HG02885 (cell line): ENCODE data around the gene PREX1.
A peak's percentile ranks its signal among the peaks of the same experiment; 100 is the strongest.

Experiments used
- ATAC-seq: cut with Tn5 transposase; IDR thresholded peaks from one replicate; pipeline ENCODE4 v1.9.1; 2021; ENCODE audit warnings: mild to moderate bottlenecking; ENCODE audit not compliant: unreplicated experiment, poor library complexity

The PREX1 gene

DNA sequence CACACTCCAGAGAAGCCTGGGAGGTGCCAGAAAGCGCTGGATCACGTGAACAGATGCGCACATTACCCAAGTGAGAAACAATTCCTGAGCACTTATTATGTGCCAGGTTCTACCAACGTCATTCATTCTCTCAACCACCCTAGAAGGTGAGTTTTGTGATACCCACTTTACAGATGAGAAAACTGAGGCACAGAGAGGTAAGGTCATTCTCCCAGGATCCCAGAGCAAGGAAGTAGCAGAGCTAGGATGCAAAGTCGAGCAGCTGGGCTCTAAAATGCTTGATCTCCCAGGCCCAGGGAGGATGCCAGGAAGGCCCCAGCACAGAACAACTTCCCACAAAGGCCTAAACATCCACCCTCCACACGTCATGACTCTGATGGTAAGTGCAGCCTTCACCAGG lies 85.6 kb downstream of the PREX1 start:
- ATAC-seq, result no peak

DNA sequence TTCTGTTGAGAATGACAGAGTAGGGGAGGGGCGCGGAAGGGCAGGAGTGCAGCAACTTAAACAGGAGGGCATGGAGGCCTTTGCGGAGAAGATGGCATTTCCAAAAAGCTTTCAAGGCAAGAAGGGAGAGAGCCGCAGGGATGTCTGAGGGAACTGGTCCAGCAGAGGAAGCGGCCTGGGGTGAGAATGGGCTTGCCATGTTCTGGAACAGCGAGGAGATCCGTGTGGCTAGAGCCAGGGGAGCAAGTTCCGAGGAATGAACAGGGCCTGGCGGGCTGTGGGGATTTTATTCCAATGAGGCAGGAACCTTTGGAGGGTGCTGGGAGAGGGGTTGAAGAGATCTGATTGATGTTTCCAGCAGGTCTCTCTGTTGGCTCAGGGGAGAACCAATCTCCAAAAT lies 86.1 kb downstream of the PREX1 start:
- ATAC-seq, result no peak

DNA sequence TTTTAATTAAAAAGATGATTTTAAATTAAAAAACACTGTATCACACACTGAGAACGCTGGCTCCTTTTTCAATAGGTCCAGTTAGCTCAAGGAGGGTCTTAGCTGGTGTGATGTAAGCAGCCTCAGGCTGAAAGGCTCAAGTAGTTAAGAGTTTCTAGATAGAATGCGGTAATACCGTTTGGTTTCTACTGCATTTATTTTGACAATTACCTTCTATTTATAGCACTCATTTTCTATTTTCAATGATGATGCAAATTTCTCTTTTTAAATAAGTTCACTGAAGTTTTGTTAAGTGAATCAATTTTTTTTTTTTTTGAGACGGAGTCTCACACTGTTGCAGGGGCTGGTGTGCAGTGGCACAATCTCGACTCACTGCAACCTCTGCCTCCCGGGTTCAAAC lies 87.1 kb downstream of the PREX1 start:
- ATAC-seq, result peak; percentile 55

DNA sequence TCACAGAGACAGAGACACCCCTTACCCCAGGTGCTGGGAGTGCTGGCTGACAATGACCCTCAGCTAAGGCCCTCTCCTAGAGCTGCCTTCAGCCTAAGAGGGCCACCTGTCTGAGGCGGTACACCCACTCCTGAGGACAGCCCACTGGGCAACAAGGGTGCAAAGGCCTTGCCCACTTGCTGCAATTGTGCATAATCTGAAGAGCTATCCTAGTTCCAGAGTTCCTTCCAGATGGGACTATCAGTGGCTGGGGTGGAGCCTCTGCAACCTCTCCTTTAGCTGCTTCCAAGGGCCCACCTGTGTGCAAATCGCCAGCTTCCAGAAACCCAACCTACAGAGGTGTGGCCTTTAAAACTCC lies 87.5 kb downstream of the PREX1 start:
- peak; percentile 18 for ATAC-seq

DNA sequence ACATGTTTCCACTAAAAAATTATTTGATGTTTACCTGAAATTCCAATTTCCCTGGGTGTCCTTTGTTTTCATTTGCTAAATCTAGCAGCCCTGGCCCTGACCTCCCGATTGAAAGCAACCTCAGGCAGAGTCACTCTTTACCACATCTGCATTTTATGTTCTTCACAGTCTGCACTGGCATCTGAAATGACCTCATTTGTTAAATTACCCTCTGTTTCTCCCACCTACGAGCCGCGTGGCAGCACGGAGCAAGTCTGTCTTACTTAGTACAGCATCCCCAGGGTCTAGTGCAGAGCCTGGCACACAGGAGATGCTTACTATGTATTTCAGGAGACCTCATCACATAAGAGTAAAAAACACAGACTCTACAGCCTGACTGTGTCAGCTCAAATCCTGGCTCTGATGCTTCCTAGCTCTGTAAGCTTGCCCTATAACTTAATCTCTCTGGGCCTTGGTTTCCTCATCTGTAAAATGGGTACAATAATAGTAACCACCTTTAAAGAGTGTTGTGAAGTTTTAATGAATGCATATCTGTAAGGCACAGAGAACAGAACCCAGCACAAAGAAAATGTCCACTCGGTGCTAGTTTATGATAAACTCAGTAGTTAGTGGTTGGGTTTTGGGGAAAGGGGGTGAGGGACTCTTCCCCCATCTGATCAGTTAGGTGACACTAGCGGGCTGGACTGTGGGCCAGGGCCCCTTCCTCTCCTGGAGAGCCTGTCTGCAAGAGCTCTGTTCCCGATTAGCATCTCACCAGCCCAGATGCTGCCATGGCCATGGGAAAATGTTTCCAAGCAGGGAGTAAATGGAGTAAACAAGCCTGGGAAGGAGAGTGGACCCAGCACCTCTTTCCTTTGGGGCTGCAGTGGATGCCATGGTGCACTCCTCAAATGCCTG lies 88.2 kb downstream of the PREX1 start:
- no peak for ATAC-seq

DNA sequence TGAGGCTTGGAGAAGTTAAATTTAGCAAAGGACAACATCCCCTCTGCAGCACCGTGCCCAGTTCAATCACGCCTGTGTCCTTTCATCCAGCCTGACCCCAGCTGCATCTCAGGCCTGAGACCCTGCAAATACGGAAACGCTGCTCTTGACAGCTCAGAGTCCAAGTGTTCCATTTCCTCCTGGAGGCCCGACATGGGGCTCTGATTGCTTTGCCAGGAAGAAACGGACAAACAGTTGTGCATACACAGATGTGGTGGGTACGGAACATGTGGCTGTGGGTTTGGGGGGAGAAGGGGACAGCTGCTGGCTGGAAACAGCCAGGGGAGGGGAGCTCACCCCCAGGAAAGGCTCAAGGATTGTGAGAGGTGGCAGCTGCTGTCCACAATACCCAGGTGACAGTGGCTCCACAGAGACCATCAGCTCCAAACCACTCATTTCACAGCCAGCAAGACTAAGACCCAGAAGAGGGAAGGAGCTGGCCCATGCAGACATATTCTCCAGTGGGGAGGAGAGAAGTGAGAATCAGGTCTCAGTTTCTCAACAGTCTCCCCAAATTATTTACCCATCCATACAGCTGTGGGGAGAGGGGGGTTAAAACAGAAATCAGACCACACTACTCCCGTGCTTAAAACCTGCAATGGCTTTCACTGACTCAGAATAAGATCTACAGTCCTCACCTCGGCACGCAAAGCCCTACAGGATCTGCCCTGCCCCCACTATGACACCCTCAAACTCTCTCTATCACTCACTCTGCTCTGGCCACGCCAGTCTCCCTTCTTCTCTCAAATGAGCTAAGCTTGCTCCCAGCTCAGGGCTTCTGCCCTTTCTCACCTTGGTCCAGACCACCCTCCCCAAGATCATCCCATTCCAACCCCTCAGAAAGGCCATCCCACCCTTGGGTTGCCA lies 89.1 kb downstream of the PREX1 start:
- peak; percentile 79 for ATAC-seq

DNA sequence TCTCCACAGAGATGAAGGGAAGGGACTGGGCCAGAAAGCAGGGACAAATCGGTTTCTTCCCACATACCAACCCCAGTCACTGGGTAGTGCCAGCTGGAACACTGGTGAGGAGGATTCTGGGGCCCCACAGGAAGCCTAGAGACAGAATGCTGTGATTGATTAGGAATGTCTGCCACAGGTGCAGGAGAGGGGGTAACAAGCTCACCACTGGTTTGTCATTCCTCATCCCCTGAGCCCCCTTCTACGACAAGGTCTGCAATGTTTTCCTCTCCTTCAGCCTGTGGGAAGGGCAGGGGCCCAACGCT lies 89.8 kb downstream of the PREX1 start:
- ATAC-seq, result no peak

DNA sequence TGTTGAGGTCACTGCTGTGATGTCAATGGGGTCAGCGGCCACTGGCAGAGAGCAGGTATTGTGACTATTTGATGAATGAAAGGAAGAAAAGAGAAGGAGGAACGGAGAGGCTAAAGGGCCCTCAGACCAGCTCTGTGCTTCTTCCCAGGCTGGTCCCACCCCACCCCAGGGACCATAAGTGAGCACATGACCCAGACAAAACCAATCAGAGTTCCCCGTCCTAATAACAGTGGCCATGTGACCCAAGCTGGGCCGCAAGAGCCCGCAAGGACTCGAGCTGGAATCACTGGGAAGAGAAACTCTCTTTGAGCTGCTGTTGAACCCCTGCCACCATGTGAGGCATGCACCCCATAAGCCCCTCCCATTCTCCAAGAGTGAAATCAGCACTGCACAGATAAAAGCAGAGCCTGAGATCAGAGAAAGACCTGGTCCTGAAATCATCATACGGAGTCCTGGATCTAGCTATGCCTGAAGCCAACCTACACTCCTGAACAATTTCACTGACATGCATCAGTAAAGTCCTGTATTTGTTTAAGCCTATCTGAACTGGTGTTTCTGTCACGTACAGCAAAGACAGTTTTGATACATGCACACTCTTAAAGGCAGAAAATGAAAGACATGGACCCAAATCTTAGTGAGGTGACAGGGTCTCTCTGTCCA lies 90.2 kb downstream of the PREX1 start:
- no peak for ATAC-seq

DNA sequence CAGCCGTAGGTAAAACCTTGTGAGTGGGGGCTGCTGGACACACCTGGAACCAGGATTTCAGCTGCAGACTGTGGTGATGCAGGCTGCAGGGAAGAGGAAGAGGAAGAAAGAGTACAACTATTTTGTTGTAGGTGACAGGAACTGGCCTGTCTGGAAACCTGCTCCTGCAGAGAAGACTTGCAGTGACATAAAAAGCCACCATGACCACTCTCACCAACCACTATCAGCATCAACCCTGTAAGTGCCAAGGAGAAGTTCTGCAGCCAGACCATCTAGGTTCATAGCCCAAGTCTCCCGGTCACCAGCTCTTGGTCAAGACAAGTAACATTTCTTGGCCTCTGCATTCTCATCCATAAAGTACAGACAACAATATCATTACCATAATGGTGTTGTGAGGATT lies 91.2 kb downstream of the PREX1 start:
- ATAC-seq, result no peak

DNA sequence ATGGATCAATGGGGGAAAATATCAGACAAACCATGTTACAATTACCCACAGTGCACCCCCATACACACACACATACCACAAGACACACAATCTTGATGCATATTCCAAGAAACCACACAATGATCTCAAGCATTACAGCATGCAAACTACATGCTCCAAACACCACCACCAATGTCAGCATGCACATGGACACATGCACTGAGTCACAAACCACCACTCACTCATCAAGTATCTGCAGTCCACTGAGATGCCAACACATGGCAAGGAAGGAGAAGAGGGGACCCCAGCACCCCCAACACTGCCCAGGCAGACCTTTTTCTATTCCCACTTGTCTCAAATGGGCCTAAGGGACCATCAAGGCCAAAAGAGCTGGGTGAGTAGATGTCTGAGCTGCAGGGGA lies 91.6 kb downstream of the PREX1 start:
- ATAC-seq, result no peak

DNA sequence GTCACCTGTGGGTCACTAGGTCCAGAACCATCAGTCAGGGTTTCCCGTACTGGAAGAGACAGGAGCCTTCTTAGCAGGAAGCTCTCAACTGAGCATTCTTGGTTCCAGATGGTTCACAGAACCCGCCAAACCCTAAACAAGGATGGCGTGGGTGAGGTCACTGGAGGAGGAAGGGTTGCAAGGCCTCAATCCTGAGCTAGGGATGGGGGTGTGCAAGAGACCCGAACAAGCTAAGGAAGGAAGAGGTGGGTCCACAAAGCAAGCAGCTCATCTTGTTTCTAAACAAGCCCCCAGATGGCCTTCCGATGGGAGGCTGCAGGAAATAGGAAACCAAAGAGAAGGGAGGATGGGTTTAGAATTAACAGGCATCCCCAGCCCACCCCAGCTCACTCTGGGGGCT lies 92.7 kb downstream of the PREX1 start:
- ATAC-seq, result no peak

DNA sequence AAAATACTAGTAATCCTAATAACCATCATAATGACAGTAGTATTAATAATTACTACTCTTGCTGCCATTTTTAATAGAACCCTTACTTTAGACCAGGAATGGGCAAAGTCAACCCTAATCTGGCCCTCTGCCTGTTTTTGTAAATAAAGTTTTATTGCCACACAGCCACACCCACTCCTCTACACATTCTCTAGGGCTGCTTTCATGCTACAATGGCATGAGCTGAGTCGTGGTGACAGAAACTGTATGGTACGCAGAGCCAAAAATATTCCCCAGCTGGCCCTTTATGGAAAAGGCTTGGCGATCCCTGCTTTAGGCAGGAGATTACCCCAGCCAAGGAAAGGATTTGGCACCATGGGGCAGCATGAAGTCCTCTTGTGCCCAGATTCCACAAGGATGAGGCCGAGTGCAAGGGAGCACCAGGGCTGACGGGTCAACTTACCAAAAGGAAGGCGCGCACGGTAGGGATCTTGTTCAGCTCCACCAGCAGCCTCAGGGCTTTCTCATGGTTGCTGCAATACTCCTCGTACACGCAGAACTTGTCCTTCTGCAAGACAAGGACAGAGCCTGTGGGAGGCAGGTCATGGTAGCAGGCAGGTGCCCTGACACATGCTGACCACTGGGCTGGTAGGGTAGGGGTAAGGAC lies 93.6 kb downstream of the PREX1 start:
- ATAC-seq, result no peak

DNA sequence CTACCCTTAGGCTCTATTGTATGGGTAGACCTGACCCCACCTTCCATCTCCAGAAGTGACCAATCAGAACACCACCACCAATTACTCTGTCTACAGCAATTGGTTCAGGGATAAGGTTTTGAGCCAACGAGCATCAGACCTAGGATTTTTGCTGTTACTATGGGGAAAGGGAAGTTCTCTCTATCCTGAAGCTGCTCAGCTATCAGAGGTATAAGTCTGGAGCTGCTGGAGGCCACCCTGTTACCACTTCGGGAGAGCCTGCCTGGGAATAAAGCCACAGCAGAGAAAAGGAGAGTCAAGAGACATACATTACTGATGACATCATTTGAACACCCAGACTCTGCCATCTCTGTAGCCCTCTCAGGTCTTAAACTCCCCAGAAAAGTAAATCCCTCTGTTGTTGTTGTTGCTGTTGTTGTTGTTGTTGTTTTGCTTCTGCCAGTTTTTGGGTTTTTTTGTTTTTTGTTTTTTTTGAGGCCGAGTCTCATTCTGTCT lies 94.5 kb downstream of the PREX1 start:
- no peak for ATAC-seq

DNA sequence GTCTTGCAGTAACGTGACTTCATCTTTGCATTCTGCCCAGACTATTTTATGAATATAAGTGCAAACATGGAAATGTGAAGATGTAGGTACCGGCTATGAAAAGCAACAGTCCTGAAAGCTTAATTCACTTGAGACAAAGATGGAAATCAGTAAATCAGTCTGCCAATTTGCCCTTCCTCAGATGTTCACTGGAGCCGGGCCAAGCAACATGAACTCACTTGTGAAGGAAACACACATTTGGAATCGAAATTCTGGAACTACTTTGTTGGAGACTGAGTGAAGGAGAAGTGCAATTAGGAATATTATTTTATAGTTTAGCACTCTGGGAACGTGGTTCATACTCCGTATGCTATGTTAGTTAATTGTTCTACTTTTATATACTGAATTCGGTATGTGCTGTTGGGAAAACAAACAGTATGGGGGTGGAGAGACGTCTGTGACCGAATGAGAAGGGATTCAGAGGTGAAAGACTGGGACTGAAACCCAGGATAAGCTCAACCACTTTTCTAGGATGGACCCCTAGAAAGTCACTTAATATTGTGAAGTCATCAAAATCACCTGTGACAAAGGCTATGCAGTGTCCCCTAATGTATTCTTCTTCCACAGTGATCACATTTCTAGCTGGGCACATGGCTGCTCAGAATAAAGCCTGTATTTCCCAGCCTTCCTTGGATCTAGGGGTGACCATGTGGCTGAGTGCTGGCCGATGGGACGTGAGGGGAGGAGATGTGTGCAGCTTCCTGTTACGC lies 95.5 kb downstream of the PREX1 start:
- no peak for ATAC-seq

DNA sequence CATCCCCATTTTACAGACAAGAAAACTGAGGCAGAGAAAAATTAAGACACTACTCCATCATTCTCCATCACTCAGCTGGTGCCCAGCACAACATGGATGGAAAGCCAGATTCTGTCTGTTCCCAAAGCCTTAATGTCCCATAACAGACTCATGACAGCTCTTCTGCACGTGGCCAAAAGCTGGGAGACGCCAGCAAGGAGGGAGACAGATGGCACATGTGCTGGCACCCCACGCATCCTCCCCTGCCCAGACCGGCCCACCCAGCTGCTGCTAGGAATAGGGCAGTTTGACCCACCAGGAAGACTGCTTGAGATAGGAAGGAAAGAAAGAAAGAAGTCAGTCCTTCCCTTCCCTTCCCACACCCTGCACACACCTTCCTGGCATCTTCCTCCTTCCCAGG lies 96.3 kb downstream of the PREX1 start:
- ATAC-seq, result no peak

DNA sequence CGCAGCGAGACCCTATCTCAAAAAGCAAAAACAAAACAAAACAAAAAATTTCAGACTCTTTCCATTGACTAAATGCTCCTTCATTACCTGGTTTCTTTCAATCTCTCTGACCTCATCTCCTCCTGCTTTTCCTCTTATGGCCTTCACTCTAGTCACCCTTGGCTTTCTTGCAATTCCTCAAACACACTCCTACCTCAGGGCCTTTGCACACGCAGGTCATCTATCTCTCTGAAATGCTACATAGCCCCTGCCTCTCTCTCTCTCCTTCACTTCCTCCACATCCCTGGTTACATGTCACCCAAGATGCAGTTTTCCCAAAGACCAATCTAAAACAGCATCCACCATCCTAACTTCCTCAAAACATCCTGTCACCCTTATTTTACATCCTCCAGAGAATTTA lies 96.8 kb downstream of the PREX1 start:
- ATAC-seq, result no peak

DNA sequence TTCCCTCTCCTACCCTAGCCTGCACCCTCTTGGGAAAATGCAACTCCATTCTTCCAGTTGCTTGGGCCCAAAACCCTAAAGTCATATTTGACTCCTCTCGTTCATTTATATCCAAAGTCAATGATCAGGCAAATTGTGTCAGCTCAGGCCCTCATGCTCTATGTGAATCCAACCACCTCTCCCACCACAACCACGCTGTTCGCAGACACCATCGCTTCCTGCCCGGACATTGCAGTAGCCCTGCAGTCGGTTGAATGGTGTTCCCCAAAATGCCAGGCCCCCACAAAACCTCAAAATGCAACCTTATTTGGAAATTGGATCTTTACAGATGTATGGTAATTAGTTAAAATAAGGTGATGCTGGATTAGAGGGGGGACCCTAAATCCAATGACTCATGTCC lies 98.3 kb downstream of the PREX1 start:
- no peak for ATAC-seq

DNA sequence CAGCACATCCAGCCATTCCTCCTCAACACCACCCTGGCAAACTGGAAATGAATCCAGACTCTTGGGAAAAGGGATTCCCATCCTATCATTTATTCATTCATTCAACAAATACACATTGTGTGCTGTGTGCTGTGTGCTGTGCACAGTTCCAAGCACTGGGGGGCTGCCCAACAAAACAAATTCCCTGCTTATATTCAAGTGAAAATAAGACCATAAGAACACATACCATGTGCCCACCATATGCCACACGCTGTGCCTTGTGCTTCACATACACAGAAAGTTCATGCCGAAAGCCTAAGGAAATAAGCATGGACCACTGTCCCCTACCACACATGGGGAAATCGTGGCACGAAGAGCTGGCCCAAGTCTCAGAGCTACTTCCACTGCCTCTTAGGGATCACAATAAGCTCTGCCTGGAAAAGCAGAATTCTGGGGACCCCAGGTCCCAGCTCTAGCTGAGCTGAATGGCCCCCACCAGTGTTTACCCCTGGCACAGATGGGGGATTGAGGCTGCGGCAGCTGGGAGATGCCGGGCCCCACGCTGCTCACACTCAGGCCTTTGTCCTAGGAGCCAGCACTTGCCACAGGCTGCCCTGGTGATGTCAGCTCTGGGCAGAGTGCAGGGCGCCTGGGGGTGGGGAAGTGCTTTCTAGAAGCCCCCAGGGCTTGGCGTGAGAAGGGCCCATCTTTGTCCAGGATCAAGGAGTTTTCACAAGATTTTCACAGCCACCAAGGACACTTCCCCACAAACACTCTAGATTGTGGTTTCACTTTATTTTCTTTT lies 99.6 kb downstream of the PREX1 start:
- ATAC-seq, result no peak

DNA sequence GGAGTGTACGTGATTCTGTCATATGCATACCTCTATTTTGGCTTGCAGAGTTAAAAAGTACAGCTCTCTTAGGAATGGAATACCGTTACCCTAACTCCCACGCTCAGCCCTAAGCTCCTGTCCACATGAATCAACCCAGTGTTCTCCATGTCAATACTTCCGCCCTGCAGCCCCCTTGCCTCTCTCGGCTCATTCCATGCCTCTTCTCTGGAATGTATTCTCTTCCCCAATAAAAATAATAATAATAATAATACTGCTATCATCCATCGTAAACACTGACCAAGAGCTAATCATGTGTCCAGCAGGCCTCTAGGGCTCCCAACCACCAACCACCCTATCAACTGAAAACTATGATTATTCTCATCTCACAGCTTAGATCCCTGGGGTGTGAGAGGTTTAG lies 100.6 kb downstream of the PREX1 start:
- no peak for ATAC-seq
